SU-DHL-6 (cell line): Measurements from ENCODE around the gene AQP9.

Experiments used
- EZH2phosphoT487 ChIP-seq: fragments of 200-600 bp; sonication (generic), shearing (Covaris generic); conservative IDR thresholded peaks from 2 replicates; pipeline ENCODE4 v1.6.1; 2018; ENCODE audit warnings: mild to moderate bottlenecking, antibody characterized with exemption, low read length, moderate library complexity, mixed read lengths
- TF ChIP-seq, protein P1 (sequence below): fragments of 200-600 bp; sonication (generic); IDR thresholded peaks from one replicate; pipeline ENCODE4 v1.5.1; 2017; ENCODE audit warnings: antibody characterized with exemption, mild to moderate bottlenecking, low read length, moderate library complexity; ENCODE audit not compliant: insufficient read depth, poor library complexity, severe bottlenecking

DNA sequence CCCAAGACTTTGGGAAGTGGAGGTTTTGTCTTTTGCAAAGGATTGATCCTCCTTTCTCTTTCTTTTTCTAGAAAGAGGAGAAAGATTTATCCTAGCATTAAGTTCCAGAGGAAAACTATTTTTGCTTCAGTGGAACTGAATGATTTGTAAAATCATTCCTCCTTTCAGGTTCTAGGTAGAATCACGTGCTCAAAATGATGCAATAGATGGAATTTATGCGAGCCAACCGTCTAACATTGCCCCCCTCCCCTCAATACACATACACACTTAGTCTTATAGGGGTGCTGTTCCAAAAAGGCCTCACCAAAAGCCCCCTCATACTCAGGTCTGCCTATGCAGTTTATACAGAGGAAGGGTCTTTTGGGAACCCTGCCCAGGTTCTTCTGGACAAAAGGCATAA lies 85.3 kb downstream of the AQP9 start:
- TF ChIP-seq, protein P1, sequence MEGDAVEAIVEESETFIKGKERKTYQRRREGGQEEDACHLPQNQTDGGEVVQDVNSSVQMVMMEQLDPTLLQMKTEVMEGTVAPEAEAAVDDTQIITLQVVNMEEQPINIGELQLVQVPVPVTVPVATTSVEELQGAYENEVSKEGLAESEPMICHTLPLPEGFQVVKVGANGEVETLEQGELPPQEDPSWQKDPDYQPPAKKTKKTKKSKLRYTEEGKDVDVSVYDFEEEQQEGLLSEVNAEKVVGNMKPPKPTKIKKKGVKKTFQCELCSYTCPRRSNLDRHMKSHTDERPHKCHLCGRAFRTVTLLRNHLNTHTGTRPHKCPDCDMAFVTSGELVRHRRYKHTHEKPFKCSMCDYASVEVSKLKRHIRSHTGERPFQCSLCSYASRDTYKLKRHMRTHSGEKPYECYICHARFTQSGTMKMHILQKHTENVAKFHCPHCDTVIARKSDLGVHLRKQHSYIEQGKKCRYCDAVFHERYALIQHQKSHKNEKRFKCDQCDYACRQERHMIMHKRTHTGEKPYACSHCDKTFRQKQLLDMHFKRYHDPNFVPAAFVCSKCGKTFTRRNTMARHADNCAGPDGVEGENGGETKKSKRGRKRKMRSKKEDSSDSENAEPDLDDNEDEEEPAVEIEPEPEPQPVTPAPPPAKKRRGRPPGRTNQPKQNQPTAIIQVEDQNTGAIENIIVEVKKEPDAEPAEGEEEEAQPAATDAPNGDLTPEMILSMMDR = no peak
- no peak for TF ChIP-seq EZH2phosphoT487
